Activated CD4-positive, alpha-beta memory T cell treated with anti-CD3 and anti-CD28 coated beads, Interleukin-2, amount 10 ng/mL, durations not matched to agents 7 days and 5 days (primary cell): ENCODE results near the gene CRAMP1. TPM values are rescaled to one million over a fixed set of nuclear protein-coding genes. Genes with fewer than 3 reads are reported as not detected.
"Not testable (repeated sequence)": the region's sequence is repeated elsewhere in the genome, so short reads cannot be mapped to it uniquely, and the experiment has no call there.

Experiments used
- CTCF ChIA-PET: fragments of 350-600 bp; sonication (Branson Sonifier 250); formaldehyde crosslinking; loops from one replicate; lab custom pipeline; 2021; ENCODE audit warnings: antibody characterized with exemption, inconsistent platforms; lab: Charles Lee
- POLR2A ChIA-PET: fragments of 350-600 bp; sonication (Branson Sonifier 250); formaldehyde crosslinking; loops from one replicate; lab custom pipeline; 2021; ENCODE audit warnings: antibody characterized with exemption; lab: Charles Lee
- DNase-seq: peaks from one replicate; pipeline ENCODE4 v3.0.0-alpha.2; 2020
- H3K27ac Mint-ChIP-seq: one replicate; pipeline ENCODE4 v1.8.0; 2021; ENCODE audit warnings: mild to moderate bottlenecking, mixed read lengths
- H3K27me3 Mint-ChIP-seq: one replicate; pipeline ENCODE4 v1.8.0; 2021; ENCODE audit warnings: mixed read lengths
- H3K36me3 Mint-ChIP-seq: one replicate; pipeline ENCODE4 v1.8.0; 2021; ENCODE audit warnings: low read depth, mixed read lengths
- H3K4me1 Mint-ChIP-seq: one replicate; pipeline ENCODE4 v1.8.0; 2021; ENCODE audit warnings: mixed read lengths
- H3K4me3 Mint-ChIP-seq: one replicate; pipeline ENCODE4 v1.8.0; 2021; ENCODE audit warnings: mild to moderate bottlenecking, mixed read lengths
- H3K9me3 Mint-ChIP-seq: one replicate; pipeline ENCODE4 v1.8.0; 2021; ENCODE audit warnings: mixed read lengths
- total RNA-seq, 2 experiments: library from RNA; stranded (reverse); gene quantifications; one replicate each; pipeline ENCODE4 v1.2.3, GENCODE V29; 2021

Gene CRAMP1
- total RNA-seq, 2 experiments from 2014 or later: 24.2 to 24.5 TPM

- CTCF ChIA-PET: interaction anchor here (0.9 to 4.4 kb wide), 2 partner anchors 10 to 13 kb away, joined by 5 to 27 read pairs; partner anchors contain the start of gene MAPK8IP3
- H3K4me1 Mint-ChIP-seq: peaks cover 38% of the 10 kb centered on the region
- POLR2A ChIA-PET: interaction anchor here (0.7 to 1.8 kb wide), 4 partner anchors 11 to 41 kb away, joined by 3 to 6 read pairs (median 3); partner anchors contain the start of gene MAPK8IP3
- not testable (repeated sequence) for H3K9me3 Mint-ChIP-seq, DNase-seq, H3K27me3 Mint-ChIP-seq, H3K36me3 Mint-ChIP-seq, H3K27ac Mint-ChIP-seq, H3K4me3 Mint-ChIP-seq
Observed at GRCh38 chr16:1719559-1720229, 107.5 kb downstream of the CRAMP1 start.

GRCh38 chr16:1721372-1721771 lies 109.2 kb downstream of the CRAMP1 start:
- Mint-ChIP-seq H3K36me3 (peaks cover 4% of the 10 kb centered on the region), H3K9me3 (no peaks in the 10 kb centered on the region), H3K4me3 (no peak overlapping the region), H3K4me1 (peaks cover 38% of the 10 kb centered on the region), H3K27ac (peak overlapping the region; percentile 21), H3K27me3 (no peaks in the 10 kb centered on the region)
- DNase-seq: no peak
- CTCF ChIA-PET: no interaction called here
- POLR2A ChIA-PET: interaction anchor here (0.8 kb wide), 1 partner anchor 43 kb away, joined by 3 read pairs; no protein-coding TSS in a partner anchor

GRCh38 chr16:1723450-1724147 lies 111.4 kb downstream of the CRAMP1 start:
- Mint-ChIP-seq H3K27ac (peak overlapping the region; percentile 49), H3K4me1 (peaks cover 37% of the 10 kb centered on the region), H3K27me3 (no peaks in the 10 kb centered on the region), H3K36me3 (peaks cover 14% of the 10 kb centered on the region), H3K4me3 (no peak overlapping the region), H3K9me3 (no peaks in the 10 kb centered on the region)
- POLR2A ChIA-PET: interaction anchor here (0.9 kb wide), 1 partner anchor 59 kb away, joined by 3 read pairs; the partner anchor contains the start of genes NUBP2 and SPSB3
- DNase-seq: peak; percentile 48
- CTCF ChIA-PET: interaction anchor here (0.7 to 1.2 kb wide), 6 partner anchors 10 to 113 kb away, joined by 3 to 8 read pairs (median 3); no protein-coding TSS in a partner anchor

- Mint-ChIP-seq H3K4me1 (peaks cover 33% of the 10 kb centered on the region), H3K27me3 (no peaks in the 10 kb centered on the region), H3K4me3 (no peak overlapping the region), H3K9me3 (no peaks in the 10 kb centered on the region), H3K36me3 (peaks cover 18% of the 10 kb centered on the region), H3K27ac (no peak overlapping the region)
- POLR2A ChIA-PET: no interaction called here
- CTCF ChIA-PET: interaction anchor here (1.2 kb wide), 1 partner anchor 24 kb away, joined by 3 read pairs; no protein-coding TSS in a partner anchor
- DNase-seq: no peak
Observed at GRCh38 chr16:1724491-1724890, 112.3 kb downstream of the CRAMP1 start.

GRCh38 chr16:1726661-1727502 lies 114.7 kb downstream of the CRAMP1 start:
- POLR2A ChIA-PET: no interaction called here
- no peak overlapping the region for H3K4me3 Mint-ChIP-seq
- CTCF ChIA-PET: interaction anchor here (1.6 to 1.9 kb wide), 2 partner anchors 21 to 24 kb away, joined by 3 to 8 read pairs; partner anchors contain the start of gene MAPK8IP3
- DNase-seq: no peak
- no peak overlapping the region for H3K27ac Mint-ChIP-seq
- peaks cover 20% of the 10 kb centered on the region for H3K4me1 Mint-ChIP-seq
- peaks cover 20% of the 10 kb centered on the region for H3K36me3 Mint-ChIP-seq
- H3K9me3 Mint-ChIP-seq: no peaks in the 10 kb centered on the region
- H3K27me3 Mint-ChIP-seq: no peaks in the 10 kb centered on the region

Other genes with a start within 250 kb of the CRAMP1 start
- gene UNKL, start 197.7 kb upstream of the CRAMP1 start, total RNA-seq: 10 to 100 TPM; 40.0 to 43.7 TPM
- gene UQCC4, start 191.6 kb upstream of the CRAMP1 start, total RNA-seq: 10 to 100 TPM; 11.2 to 12.3 TPM
- gene PERCC1, start 181.3 kb upstream of the CRAMP1 start, total RNA-seq: not detected
- gene CCDC154, start 167.8 kb upstream of the CRAMP1 start, total RNA-seq: 1 to 10 TPM; 1.6 to 2.2 TPM
- gene CLCN7, start 137.3 kb upstream of the CRAMP1 start, total RNA-seq: 10 to 100 TPM; 44.2 to 49.4 TPM
- not detected for gene PTX4, start 123.4 kb upstream of the CRAMP1 start, total RNA-seq
- gene TELO2, start 119.0 kb upstream of the CRAMP1 start, total RNA-seq: 10 to 100 TPM; 49.4 to 51.9 TPM
- gene TMEM204, start 78.7 kb upstream of the CRAMP1 start, total RNA-seq: 10 to 100 TPM; 42.9 to 43.5 TPM
- 1 to 10 TPM; 7.7 to 9.1 TPM for gene IFT140, start 288 bp upstream of the CRAMP1 start, total RNA-seq
- gene JPT2, start 65.9 kb downstream of the CRAMP1 start, total RNA-seq: 10 to 100 TPM; 44.9 to 48.9 TPM
- gene MAPK8IP3, start 93.8 kb downstream of the CRAMP1 start, total RNA-seq: 10 to 100 TPM; 93.4 to 96.8 TPM
- gene NME3, start 159.2 kb downstream of the CRAMP1 start, total RNA-seq: 10 to 100 TPM; 48.0 to 52.0 TPM
- gene EME2, start 160.4 kb downstream of the CRAMP1 start, total RNA-seq: 10 to 100 TPM; 23.5 to 24.7 TPM
- 10 to 100 TPM; 94.9 to 98.3 TPM for gene MRPS34, start 160.8 kb downstream of the CRAMP1 start, total RNA-seq
- gene SPSB3, start 170.2 kb downstream of the CRAMP1 start, total RNA-seq: 10 to 100 TPM; 46.4 to 47.7 TPM
- gene NUBP2, start 170.6 kb downstream of the CRAMP1 start, total RNA-seq: 10 to 100 TPM; 40.8 to 43.5 TPM
- under 1 TPM in 1 of 2 experiments, not detected in 1; 0.23 TPM for gene IGFALS, start 181.3 kb downstream of the CRAMP1 start, total RNA-seq
- gene HAGH, start 214.5 kb downstream of the CRAMP1 start, total RNA-seq: 10 to 100 TPM; 51.3 to 51.8 TPM
- 1 to 10 TPM; 7.7 to 7.9 TPM for gene FAHD1, start 214.8 kb downstream of the CRAMP1 start, total RNA-seq